GM12875 (cell line): ENCODE results near the gene CREB5.

Experiments
- H3K4me3 ChIP-seq: one replicate; pipeline ENCODE4 v1.5.1; 2011; ENCODE audit warnings: low read depth, low read length, control low read depth
- TF ChIP-seq, protein P1 (sequence below): IDR thresholded peaks from 2 replicates; pipeline ENCODE4 v1.5.1; 2011; ENCODE audit warnings: low read depth, mild to moderate bottlenecking, control low read depth, inconsistent platforms, low read length, moderate library complexity, borderline replicate concordance; ENCODE audit not compliant: insufficient read depth

Gene CREB5

DNA sequence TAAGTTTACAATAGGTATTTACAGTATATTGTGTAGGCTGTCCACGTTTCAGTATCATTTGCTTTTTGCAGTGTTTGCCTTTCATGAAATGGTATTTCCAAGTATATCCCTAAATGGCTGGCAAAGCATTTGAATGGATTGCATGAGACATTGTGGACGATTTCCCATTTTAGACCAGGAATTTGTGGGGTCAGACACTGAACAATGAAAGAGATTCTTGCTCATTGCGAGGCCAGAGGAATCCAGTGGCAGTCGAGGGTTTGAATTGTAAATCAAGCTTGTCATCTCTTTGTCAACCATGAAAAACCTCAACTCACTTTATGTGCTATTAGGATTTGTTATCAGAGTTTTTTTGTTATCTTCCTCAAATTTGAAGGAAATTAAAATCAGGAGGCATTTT is 70.8 kb downstream of the CREB5 start:
- H3K4me3 ChIP-seq = no peak overlapping the region
- TF ChIP-seq, protein P1, sequence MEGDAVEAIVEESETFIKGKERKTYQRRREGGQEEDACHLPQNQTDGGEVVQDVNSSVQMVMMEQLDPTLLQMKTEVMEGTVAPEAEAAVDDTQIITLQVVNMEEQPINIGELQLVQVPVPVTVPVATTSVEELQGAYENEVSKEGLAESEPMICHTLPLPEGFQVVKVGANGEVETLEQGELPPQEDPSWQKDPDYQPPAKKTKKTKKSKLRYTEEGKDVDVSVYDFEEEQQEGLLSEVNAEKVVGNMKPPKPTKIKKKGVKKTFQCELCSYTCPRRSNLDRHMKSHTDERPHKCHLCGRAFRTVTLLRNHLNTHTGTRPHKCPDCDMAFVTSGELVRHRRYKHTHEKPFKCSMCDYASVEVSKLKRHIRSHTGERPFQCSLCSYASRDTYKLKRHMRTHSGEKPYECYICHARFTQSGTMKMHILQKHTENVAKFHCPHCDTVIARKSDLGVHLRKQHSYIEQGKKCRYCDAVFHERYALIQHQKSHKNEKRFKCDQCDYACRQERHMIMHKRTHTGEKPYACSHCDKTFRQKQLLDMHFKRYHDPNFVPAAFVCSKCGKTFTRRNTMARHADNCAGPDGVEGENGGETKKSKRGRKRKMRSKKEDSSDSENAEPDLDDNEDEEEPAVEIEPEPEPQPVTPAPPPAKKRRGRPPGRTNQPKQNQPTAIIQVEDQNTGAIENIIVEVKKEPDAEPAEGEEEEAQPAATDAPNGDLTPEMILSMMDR = no peak

DNA sequence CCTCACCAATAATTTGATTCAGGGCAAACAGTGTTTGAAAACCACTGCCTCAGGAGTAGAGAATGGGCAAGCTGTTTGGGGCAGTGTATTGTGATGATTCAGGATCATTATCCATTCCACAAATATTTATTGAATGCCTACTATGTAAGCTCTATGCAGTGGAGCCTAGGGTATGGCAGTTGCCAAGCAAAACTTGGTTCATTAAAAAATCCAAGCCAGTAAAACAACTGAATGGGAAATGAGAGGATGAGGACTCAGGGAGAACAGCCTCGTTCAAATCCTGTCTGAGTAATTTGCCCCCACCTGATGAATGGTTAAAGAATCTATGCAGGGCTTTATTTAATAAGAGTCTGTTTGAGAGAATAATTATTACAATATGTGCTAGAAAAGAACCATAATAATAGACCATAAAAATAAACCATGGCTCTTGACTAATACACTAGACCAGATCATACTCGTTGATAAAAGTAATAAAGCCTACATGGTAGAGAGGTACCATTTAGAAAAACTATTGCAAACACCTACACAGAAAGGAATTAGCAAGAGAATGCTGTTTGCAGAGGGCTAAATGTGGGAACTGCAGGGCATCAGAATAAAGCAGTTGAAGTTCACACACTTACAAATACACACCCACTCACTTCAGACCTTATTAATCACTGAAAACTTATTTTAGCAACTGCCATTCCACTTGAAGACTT is 71.7 kb downstream of the CREB5 start:
- no peak overlapping the region for H3K4me3 ChIP-seq
- TF ChIP-seq, protein P1 = no peak

DNA sequence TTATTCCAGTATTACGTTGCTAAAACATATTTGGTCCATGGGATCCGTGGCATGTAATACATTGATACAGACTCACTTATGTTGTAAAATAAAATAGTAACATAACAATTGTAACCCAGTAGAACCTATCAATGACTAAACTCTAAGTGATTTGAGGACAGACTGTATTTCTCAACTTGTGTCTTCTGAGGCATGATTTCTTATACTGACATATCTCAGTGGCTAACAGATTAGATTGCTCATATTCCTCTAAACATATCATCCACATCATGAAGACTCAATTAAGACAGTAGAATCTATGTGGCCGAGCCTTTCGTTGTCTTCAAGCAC is 72.3 kb downstream of the CREB5 start:
- no peak overlapping the region for H3K4me3 ChIP-seq
- TF ChIP-seq, protein P1 = no peak

DNA sequence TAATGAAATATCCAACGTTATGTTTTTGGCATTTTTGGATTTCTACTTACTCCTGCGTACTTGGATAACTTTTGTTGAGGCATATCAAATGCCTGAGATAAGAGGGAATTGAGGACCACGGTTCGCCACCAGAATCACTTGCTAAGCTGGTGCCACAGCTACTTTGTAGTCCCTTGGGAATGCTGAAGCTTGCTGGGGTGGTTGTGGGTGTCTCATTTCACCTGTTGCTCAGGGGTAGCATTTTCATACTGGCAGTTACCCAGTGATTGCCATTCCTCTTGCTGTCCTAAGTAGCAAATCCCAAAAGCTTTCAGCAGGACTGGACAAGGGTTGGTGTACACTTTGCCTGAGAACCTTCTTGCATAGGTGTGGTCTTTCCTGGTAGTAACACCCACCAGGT is 75.2 kb downstream of the CREB5 start:
- TF ChIP-seq, protein P1 = no peak
- no peak overlapping the region for H3K4me3 ChIP-seq

DNA sequence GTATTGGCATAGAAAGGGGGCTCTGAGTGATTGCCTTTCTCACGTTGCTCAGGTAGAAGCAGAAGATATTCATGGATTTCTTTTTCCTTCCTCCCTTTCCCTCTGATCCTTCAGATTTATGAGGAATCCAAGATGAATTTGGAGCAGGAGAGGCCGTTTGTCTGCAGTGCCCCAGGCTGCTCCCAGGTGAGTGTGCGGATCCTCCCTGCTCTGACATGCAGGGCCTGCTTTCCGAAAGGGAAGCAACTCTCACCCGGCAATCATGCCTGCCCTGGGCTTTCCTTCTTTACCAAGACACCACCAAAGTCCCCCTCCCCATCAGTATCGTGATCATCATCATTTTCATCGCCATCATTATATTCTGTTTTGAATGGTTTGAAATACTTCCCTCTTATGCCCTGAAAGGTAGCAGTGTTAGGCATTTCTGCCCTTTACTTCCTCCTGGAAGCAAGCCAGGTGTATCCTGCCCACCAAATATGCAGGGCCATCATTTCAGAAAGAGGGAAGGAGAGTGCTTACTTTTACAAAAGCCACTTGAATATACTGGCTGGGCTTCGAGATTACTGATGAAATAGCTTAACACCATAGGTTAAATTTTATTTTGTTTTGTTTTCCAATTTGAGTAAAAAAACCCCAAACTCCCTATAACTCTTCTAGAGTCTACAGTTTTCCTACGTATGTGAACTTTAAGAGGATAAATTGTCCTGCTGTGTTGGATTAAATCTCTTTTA is 75.9 kb downstream of the CREB5 start:
- TF ChIP-seq, protein P1 = no peak
- H3K4me3 ChIP-seq = no peak overlapping the region

DNA sequence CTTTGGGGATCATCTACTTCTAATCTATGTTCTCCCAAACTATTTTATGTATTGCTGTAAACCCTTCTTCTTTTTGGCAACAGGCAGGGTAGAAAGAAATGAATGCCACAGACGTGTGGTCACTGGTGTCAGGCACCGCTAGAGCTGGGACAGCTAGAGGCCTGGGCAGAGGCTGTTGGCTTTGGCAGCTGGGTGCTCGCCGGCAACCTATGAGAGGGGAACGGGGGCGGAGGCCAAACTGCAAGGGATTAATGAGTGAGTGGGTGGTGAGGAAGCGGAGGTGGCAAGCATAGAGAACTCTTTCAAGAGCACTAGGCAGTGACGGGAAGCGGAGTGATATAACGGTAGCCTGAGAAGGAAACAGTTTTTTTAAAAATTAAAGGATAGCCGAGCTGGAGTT is 78.5 kb downstream of the CREB5 start:
- TF ChIP-seq, protein P1 = no peak
- no peak overlapping the region for H3K4me3 ChIP-seq

DNA sequence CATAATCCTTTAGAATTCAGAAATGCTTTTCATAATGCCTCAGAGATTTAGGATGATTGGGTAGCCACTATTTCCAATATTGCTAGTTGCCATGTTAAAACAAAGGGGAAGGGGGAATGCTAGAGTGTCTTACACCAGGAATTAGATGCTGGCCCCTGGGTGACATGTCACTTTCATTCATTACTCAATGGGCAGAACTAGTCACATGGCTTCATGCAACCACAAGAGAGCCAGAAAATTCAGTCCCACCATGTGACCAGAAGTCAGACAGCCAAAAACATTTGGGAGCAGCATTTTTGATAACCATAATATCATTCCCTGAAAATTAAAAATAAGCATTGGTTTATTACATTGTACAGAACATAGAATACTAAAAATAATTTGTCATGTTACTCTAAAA is 81.2 kb downstream of the CREB5 start:
- TF ChIP-seq, protein P1 = no peak
- no peak overlapping the region for H3K4me3 ChIP-seq
